ENCODE data around the gene TERF2IP. TPM values are rescaled to one million over a fixed set of nuclear protein-coding genes. Genes with fewer than 3 reads are reported as not detected.

TERF2IP gene
- total RNA-seq, 3 donors from 2014 or later (not counting 1 experiment from before 2014, with no cell fraction given) = 104 to 125 (median 116) TPM

- peaks cover 39% of the 10 kb centered on the region for H3K36me3 ChIP-seq (ENCODE audit: control insufficient read depth, insufficient read depth, low read length)
- no peak for TF ChIP-seq CTCF (IDR thresholded peaks at IDR 0.05)
- H3K4me1 ChIP-seq (ENCODE audit: control insufficient read depth, insufficient read depth, low read length) = peaks cover 44% of the 10 kb centered on the region
Measured at GRCh38 chr16:75624921-75625334, 22.6 kb upstream of the TERF2IP start.

GRCh38 chr16:75626806-75627205 is 20.8 kb upstream of the TERF2IP start:
- peaks cover 39% of the 10 kb centered on the region for H3K4me1 ChIP-seq (ENCODE audit: control insufficient read depth, insufficient read depth, low read length)
- DNase-seq (no peak), ATAC-seq (no peak)
- TF ChIP-seq CTCF (IDR thresholded peaks at IDR 0.05) = no peak
- Mint-ChIP-seq H3K9me3 (no peaks in the 10 kb centered on the region), H3K27ac (peak overlapping the region; percentile 47 to 85), H3K4me1 (peaks cover 36 to 37% of the 10 kb centered on the region in 2 donors), H3K36me3 (peaks cover 8% of the 10 kb centered on the region), H3K27me3 (ENCODE audit: low read depth in 2 of 2) (no peaks in the 10 kb centered on the region), H3K4me3 (no peak overlapping the region)
- WGBS (ENCODE audit: insufficient coverage) = 96% methylated on average over 4 of the region's 4 CpGs
- H3K36me3 ChIP-seq (ENCODE audit: control insufficient read depth, insufficient read depth, low read length) = peaks cover 54% of the 10 kb centered on the region
- H3K27ac ChIP-seq (ENCODE audit: low read length) = peak overlapping the region; percentile 17
- H3K4me3 ChIP-seq (ENCODE audit: low read length) = no peak overlapping the region
- no peaks in the 10 kb centered on the region for H3K9me3 ChIP-seq (ENCODE audit: control insufficient read depth, insufficient read depth, low read length)
- intact Hi-C loops (cut with micrococcal nuclease) = no loop called here
- no peaks in the 10 kb centered on the region for H3K27me3 ChIP-seq (ENCODE audit: control insufficient read depth, insufficient read depth, low read length)

More at GRCh38 chr16:75624921-75625334, 22.6 kb upstream of the TERF2IP start:
- Histone ChIP-seq H3K4me3 (ENCODE audit: low read length) (no peak overlapping the region), H3K27ac (ENCODE audit: low read length) (no peak overlapping the region), H3K27me3 (ENCODE audit: control insufficient read depth, insufficient read depth, low read length) (no peaks in the 10 kb centered on the region), H3K9me3 (ENCODE audit: control insufficient read depth, insufficient read depth, low read length) (no peaks in the 10 kb centered on the region)
- 90% methylated on average over 4 of the region's 4 CpGs for WGBS (ENCODE audit: insufficient coverage)
- Mint-ChIP-seq H3K27ac (peak overlapping the region; percentile 69 to 93), H3K27me3 (ENCODE audit: low read depth in 2 of 2) (no peaks in the 10 kb centered on the region), H3K9me3 (no peaks in the 10 kb centered on the region), H3K4me1 (peaks cover 51 to 55% of the 10 kb centered on the region in 2 donors), H3K4me3 (peak overlapping the region; percentile 58), H3K36me3 (peaks cover 8% of the 10 kb centered on the region)
- intact Hi-C loops (cut with micrococcal nuclease) = loop anchor here (5.0 kb wide), 1 partner anchor 163 kb away; the partner anchor contains the start of gene TMEM170A
- DNase-seq (no peak), ATAC-seq (no peak)

- no peaks in the 10 kb centered on the region for H3K9me3 ChIP-seq (ENCODE audit: control insufficient read depth, insufficient read depth, low read length)
- intact Hi-C loops (cut with micrococcal nuclease) = no loop called here
- TF ChIP-seq CTCF (IDR thresholded peaks at IDR 0.05) = no peak
- H3K4me3 Mint-ChIP-seq = no peak overlapping the region
- peaks cover 28% of the 10 kb centered on the region for H3K4me1 ChIP-seq (ENCODE audit: control insufficient read depth, insufficient read depth, low read length)
- H3K9me3 Mint-ChIP-seq = no peaks in the 10 kb centered on the region
- DNase-seq (peak in 1 of 2 donors; percentile 51), ATAC-seq (no peak)
- WGBS (ENCODE audit: insufficient coverage) = 22% methylated on average over 3 of the region's 3 CpGs
- H3K4me3 ChIP-seq (ENCODE audit: low read length) = no peak overlapping the region
- no peaks in the 10 kb centered on the region for H3K27me3 Mint-ChIP-seq (ENCODE audit: low read depth in 2 of 2)
- H3K27ac Mint-ChIP-seq = peak overlapping the region; percentile 47 to 85
- H3K27ac ChIP-seq (ENCODE audit: low read length) = no peak overlapping the region
- H3K4me1 Mint-ChIP-seq = peaks cover 27 to 28% of the 10 kb centered on the region in 2 donors
- H3K36me3 ChIP-seq (ENCODE audit: control insufficient read depth, insufficient read depth, low read length) = peaks cover 63% of the 10 kb centered on the region
- no peaks in the 10 kb centered on the region for H3K27me3 ChIP-seq (ENCODE audit: control insufficient read depth, insufficient read depth, low read length)
- peaks cover 15% of the 10 kb centered on the region for H3K36me3 Mint-ChIP-seq
Measured at GRCh38 chr16:75627851-75628250, 19.7 kb upstream of the TERF2IP start.

- Mint-ChIP-seq H3K36me3 (peaks cover 17% of the 10 kb centered on the region), H3K27me3 (ENCODE audit: low read depth in 2 of 2) (no peaks in the 10 kb centered on the region), H3K4me3 (no peak overlapping the region), H3K4me1 (peaks cover 23 to 27% of the 10 kb centered on the region in 2 donors), H3K9me3 (no peaks in the 10 kb centered on the region), H3K27ac (peak overlapping the region; percentile 47 to 85)
- Histone ChIP-seq H3K9me3 (ENCODE audit: control insufficient read depth, insufficient read depth, low read length) (no peaks in the 10 kb centered on the region), H3K27ac (ENCODE audit: low read length) (peak overlapping the region; percentile 27), H3K4me1 (ENCODE audit: control insufficient read depth, insufficient read depth, low read length) (peaks cover 28% of the 10 kb centered on the region), H3K36me3 (ENCODE audit: control insufficient read depth, insufficient read depth, low read length) (peaks cover 68% of the 10 kb centered on the region), H3K4me3 (ENCODE audit: low read length) (no peak overlapping the region), H3K27me3 (ENCODE audit: control insufficient read depth, insufficient read depth, low read length) (no peaks in the 10 kb centered on the region)
- no peak for TF ChIP-seq CTCF (IDR thresholded peaks at IDR 0.05)
- 88% methylated on average over 4 of the region's 4 CpGs for WGBS (ENCODE audit: insufficient coverage)
- intact Hi-C loops (cut with micrococcal nuclease) = no loop called here
- no peak for DNase-seq
- no peak for ATAC-seq
Measured at GRCh38 chr16:75628351-75628750, 19.2 kb upstream of the TERF2IP start.
